Activated CD8-positive, alpha-beta memory T cell treated with anti-CD3 and anti-CD28 coated beads, Interleukin-2, amount 10 ng/mL, durations not matched to agents 7 days and 5 days (primary cell): ENCODE data around the gene AASDH. TPM values are rescaled to one million over a fixed set of nuclear protein-coding genes. Genes with fewer than 3 reads are reported as not detected.
A peak's percentile ranks its signal among the peaks of the same experiment; 100 is the strongest.

Experiments
- ATAC-seq: fragments of 150-1000 bp; cut with Tn5 transposase; one replicate; pipeline ENCODE4 v1.10.0; 2021; ENCODE audit warnings: moderate library complexity
- CTCF ChIA-PET: fragments of 350-600 bp; sonication (Branson Sonifier 250); formaldehyde crosslinking; loops from one replicate; lab custom pipeline; 2021; ENCODE audit warnings: antibody characterized with exemption; lab: Charles Lee
- DNase-seq: peaks from one replicate; pipeline ENCODE4 v3.0.0-alpha.2; 2020
- H3K27ac Mint-ChIP-seq: one replicate; pipeline ENCODE4 v1.8.0; 2021; ENCODE audit warnings: mild to moderate bottlenecking, mixed read lengths
- H3K27me3 Mint-ChIP-seq: one replicate; pipeline ENCODE4 v1.8.0; 2021; ENCODE audit warnings: mixed read lengths
- H3K36me3 Mint-ChIP-seq: one replicate; pipeline ENCODE4 v1.8.0; 2021; ENCODE audit warnings: mild to moderate bottlenecking, mixed read lengths
- H3K4me1 Mint-ChIP-seq: one replicate; pipeline ENCODE4 v1.8.0; 2021; ENCODE audit warnings: mixed read lengths
- H3K4me3 Mint-ChIP-seq: one replicate; pipeline ENCODE4 v1.8.0; 2021; ENCODE audit warnings: mild to moderate bottlenecking, moderate library complexity, mixed read lengths
- H3K9me3 Mint-ChIP-seq: one replicate; pipeline ENCODE4 v1.8.0; 2022; ENCODE audit warnings: low read depth, mixed read lengths
- total RNA-seq, 2 experiments: library from RNA; stranded (reverse); gene quantifications; one replicate each; pipeline ENCODE4 v1.2.3, GENCODE V29; 2021

AASDH gene
- total RNA-seq, 2 experiments from 2014 or later: 9.4 to 11.8 TPM

DNA sequence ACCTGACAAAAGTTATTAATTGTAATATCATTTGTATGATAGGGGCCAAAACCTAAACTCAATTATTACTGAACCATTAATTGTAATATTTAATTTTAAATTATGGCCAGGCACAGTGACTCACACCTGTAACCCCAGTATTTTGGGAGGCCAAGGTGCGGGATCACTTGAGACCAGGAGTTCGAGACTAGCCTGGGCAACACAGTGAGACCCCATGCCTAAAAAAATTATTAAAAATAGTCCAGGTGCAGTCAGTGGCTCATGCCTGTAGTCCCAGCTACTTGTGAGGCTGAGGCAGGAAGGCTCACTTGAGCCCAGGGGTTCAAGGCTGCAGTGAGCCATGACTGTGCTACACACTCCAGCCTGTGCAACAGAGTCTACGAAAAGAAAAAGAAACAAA, 30.1 kb upstream of the AASDH start:
- Mint-ChIP-seq H3K27me3 (no peaks in the 10 kb centered on the region), H3K27ac (no peak overlapping the region), H3K4me3 (no peak overlapping the region), H3K4me1 (peaks cover 8% of the 10 kb centered on the region), H3K36me3 (no peaks in the 10 kb centered on the region), H3K9me3 (no peaks in the 10 kb centered on the region)
- CTCF ChIA-PET: interaction anchor here (0.7 kb wide), 1 partner anchor 1049 kb away, joined by 3 read pairs; no protein-coding TSS in a partner anchor
- DNase-seq (no peak), ATAC-seq (no peak)

- CTCF ChIA-PET: no interaction called here
Observed at GRCh38 chr4:56416349-56416748, 29.1 kb upstream of the AASDH start.

DNA sequence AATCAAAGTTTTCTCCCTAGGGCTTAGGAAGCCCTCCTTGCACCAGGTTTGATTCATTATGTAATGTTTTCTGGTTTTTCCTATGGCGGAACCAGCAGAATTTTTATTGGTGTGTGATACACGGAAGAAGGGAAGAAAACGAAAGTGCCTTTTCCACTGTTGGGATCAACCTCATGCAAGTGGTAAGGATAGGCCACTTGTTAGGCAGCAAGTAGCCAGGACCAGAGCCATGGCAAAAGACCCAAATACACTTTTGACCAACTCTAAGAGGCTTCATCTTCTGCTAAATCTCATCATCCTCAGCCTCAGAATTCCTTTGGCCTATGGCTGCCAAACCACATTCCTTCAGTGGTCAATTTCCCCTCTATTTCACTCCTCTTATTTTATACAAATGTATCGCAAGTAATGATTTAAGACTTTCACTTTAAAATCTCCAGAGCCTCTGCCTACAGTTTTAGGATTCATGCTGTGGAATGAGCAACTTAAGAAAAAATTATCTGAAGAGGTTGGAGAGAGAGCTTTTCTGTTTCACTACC, 26.9 kb upstream of the AASDH start:
- ATAC-seq (no peak), DNase-seq (no peak)
- H3K27ac Mint-ChIP-seq: no peak overlapping the region
- peaks cover 21% of the 10 kb centered on the region for H3K4me1 Mint-ChIP-seq
- CTCF ChIA-PET: no interaction called here
- no peaks in the 10 kb centered on the region for H3K36me3 Mint-ChIP-seq
- H3K4me3 Mint-ChIP-seq: no peak overlapping the region
- no peaks in the 10 kb centered on the region for H3K27me3 Mint-ChIP-seq
- no peaks in the 10 kb centered on the region for H3K9me3 Mint-ChIP-seq

More at GRCh38 chr4:56416349-56416748, 29.1 kb upstream of the AASDH start:
- DNase-seq (no peak), ATAC-seq (no peak)
- Mint-ChIP-seq H3K27me3 (no peaks in the 10 kb centered on the region), H3K27ac (no peak overlapping the region), H3K4me3 (no peak overlapping the region), H3K4me1 (peaks cover 12% of the 10 kb centered on the region), H3K36me3 (no peaks in the 10 kb centered on the region), H3K9me3 (no peaks in the 10 kb centered on the region)

- CTCF ChIA-PET: interaction anchor here (0.9 to 1.4 kb wide), 2 partner anchors 13 to 27 kb away, joined by 3 read pairs; no protein-coding TSS in a partner anchor
- no peak overlapping the region for H3K4me3 Mint-ChIP-seq
- H3K27me3 Mint-ChIP-seq: no peaks in the 10 kb centered on the region
Observed at GRCh38 chr4:56410247-56411062, 23.2 kb upstream of the AASDH start.

DNA sequence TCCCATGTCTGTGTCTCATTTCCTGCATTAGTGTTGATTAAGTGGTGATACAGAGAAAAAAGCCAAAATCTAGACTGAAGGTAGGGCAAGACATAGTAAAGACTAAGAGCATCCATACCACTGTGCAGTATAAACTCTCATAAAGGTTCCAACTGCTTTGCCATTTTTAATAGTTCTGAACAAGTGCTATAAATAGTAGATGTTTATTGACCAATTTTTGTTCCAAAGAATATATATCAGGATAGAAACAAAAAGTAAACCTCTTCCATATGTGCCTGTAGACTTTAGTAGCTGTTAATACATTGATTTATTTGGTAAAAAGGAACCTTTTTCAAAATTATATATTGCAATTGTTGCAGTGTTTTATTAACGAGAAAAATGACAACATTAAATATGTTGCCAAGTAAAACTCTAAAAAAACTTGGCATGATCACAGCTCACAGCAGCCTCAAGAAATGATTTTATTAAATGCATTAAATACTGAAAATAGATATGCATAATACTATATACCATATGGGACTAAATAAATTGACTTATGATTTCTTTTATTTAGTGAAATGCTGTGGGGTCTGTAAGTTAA, 22.3 kb upstream of the AASDH start:
- peaks cover 15% of the 10 kb centered on the region for H3K4me1 Mint-ChIP-seq
- no peaks in the 10 kb centered on the region for H3K27me3 Mint-ChIP-seq
- no peak for ATAC-seq
- H3K27ac Mint-ChIP-seq: no peak overlapping the region
- DNase-seq: no peak
- H3K4me3 Mint-ChIP-seq: no peak overlapping the region
- H3K9me3 Mint-ChIP-seq: no peaks in the 10 kb centered on the region
- H3K36me3 Mint-ChIP-seq: peaks cover 17% of the 10 kb centered on the region
- CTCF ChIA-PET: no interaction called here

More at GRCh38 chr4:56410247-56411062, 23.2 kb upstream of the AASDH start:
- Mint-ChIP-seq H3K36me3 (peaks cover 15% of the 10 kb centered on the region), H3K27ac (peak overlapping the region; percentile 43), H3K4me1 (peaks cover 15% of the 10 kb centered on the region), H3K9me3 (no peaks in the 10 kb centered on the region)
- DNase-seq (no peak), ATAC-seq (peak; percentile 42)

DNA sequence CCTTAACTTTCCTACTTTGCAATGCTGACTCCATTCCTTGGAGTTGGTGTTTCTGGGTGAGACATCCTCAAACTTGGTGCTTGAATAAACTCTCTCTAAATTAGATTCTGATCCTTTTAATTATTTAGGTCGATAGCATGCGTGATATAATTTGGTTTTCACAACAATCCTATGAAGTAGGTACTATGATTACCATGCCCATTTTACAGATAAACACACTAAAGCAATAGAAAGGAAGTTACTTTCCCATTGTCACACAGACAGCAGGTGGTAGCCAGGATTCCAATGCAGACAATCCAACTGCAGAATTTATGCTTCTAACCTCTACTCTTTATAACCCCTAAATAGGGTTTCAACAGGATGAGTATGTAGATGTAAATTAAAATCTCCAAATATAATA, 21.7 kb upstream of the AASDH start:
- no peak for ATAC-seq
- Mint-ChIP-seq H3K9me3 (no peaks in the 10 kb centered on the region), H3K36me3 (peaks cover 17% of the 10 kb centered on the region), H3K4me3 (no peak overlapping the region), H3K27ac (no peak overlapping the region), H3K27me3 (no peaks in the 10 kb centered on the region), H3K4me1 (peaks cover 15% of the 10 kb centered on the region)
- no peak for DNase-seq
- CTCF ChIA-PET: no interaction called here

GRCh38 chr4:56406151-56406550, 18.9 kb upstream of the AASDH start:
- H3K27me3 Mint-ChIP-seq: no peaks in the 10 kb centered on the region
- no peak for ATAC-seq
- H3K27ac Mint-ChIP-seq: no peak overlapping the region
- H3K9me3 Mint-ChIP-seq: no peaks in the 10 kb centered on the region
- H3K36me3 Mint-ChIP-seq: peaks cover 23% of the 10 kb centered on the region
- no peak overlapping the region for H3K4me3 Mint-ChIP-seq
- CTCF ChIA-PET: no interaction called here
- DNase-seq: no peak
- peaks cover 8% of the 10 kb centered on the region for H3K4me1 Mint-ChIP-seq

DNA sequence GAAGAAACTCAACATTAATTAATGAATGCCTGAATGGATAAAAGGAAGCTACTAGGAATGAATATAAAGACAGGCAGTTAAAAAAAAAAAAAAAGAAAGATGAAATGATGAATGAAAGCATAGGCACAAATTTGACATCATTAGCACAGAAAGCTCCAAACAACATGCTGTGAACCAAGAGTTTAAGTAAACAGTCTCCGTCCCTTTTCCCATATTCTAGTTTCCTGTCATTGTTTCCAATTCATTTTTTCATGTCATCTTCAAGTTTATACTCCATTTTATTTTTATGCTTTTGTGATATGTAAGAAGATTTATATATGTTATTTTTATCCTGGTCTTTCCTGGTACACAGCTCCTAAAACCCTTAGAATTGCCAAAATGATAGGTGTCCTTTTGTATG, 17.7 kb upstream of the AASDH start:
- no peak for ATAC-seq
- H3K9me3 Mint-ChIP-seq: no peaks in the 10 kb centered on the region
- H3K27ac Mint-ChIP-seq: no peak overlapping the region
- no peaks in the 10 kb centered on the region for H3K27me3 Mint-ChIP-seq
- no peak overlapping the region for H3K4me3 Mint-ChIP-seq
- peaks cover 3% of the 10 kb centered on the region for H3K4me1 Mint-ChIP-seq
- CTCF ChIA-PET: interaction anchor here (1.7 kb wide), 1 partner anchor 18 kb away, joined by 6 read pairs; the partner anchor contains the start of gene AASDH
- no peak for DNase-seq
- H3K36me3 Mint-ChIP-seq: peaks cover 30% of the 10 kb centered on the region

DNA sequence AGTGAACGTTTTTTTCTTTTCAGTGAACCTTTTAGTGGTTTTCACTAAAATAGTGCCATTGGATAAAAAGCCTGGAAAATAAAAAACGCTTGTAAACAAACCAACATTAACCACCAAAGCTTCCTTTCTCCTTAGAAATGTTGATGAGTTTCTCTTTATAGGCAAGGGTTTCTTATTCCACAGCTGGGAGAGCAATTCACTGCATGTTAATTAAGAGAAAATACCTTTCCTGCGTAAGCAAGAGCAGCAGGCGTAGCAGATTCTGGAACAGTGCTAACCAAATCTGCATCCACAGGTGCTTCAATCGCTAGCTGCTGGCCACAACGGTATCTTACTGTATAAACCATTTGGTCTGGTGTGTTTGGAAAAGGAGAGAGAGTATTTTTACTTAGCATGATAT, 13.3 kb upstream of the AASDH start:
- Mint-ChIP-seq H3K4me3 (no peak overlapping the region), H3K9me3 (no peaks in the 10 kb centered on the region), H3K4me1 (no peaks in the 10 kb centered on the region), H3K36me3 (peaks cover 27% of the 10 kb centered on the region), H3K27ac (no peak overlapping the region), H3K27me3 (no peaks in the 10 kb centered on the region)
- ATAC-seq (no peak), DNase-seq (no peak)
- CTCF ChIA-PET: no interaction called here

GRCh38 chr4:56391270-56391669, 4.0 kb upstream of the AASDH start:
- CTCF ChIA-PET: no interaction called here
- Mint-ChIP-seq H3K27ac (no peak overlapping the region), H3K9me3 (no peaks in the 10 kb centered on the region), H3K4me3 (no peak overlapping the region), H3K27me3 (no peaks in the 10 kb centered on the region), H3K4me1 (peaks cover 29% of the 10 kb centered on the region), H3K36me3 (peaks cover 16% of the 10 kb centered on the region)
- ATAC-seq (no peak), DNase-seq (no peak)

GRCh38 chr4:56389558-56389957, 2.3 kb upstream of the AASDH start:
- peak overlapping the region; percentile 63 for H3K27ac Mint-ChIP-seq
- H3K9me3 Mint-ChIP-seq: no peaks in the 10 kb centered on the region
- ATAC-seq (no peak), DNase-seq (no peak)
- no peaks in the 10 kb centered on the region for H3K27me3 Mint-ChIP-seq
- CTCF ChIA-PET: interaction anchor here (1.2 kb wide), 1 partner anchor 35 kb away, joined by 5 read pairs; no protein-coding TSS in a partner anchor
- H3K4me1 Mint-ChIP-seq: peaks cover 37% of the 10 kb centered on the region
- H3K36me3 Mint-ChIP-seq: peaks cover 8% of the 10 kb centered on the region
- peak overlapping the region; percentile 1 for H3K4me3 Mint-ChIP-seq

DNA sequence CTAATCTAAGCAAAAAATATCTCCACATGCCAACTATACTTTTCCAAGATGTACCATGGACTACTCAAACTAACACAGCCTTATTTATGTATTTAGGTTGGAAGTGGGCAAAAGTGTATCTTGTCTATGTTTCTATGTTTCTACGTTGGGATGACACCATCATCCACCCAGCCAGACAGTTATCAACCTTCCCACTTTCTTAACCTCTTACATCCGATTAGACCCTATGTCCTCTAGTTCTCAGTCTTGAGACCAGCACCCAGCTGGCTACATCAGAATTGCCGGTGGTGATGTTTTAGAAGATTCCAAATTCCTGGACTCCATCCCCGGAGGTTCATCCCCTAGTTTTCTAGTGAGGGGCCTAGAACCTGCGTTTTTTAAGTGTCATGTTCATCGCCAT, 1.0 kb upstream of the AASDH start:
- Mint-ChIP-seq H3K27ac (peak overlapping the region; percentile 100), H3K4me1 (peaks cover 42% of the 10 kb centered on the region), H3K36me3 (peaks cover 9% of the 10 kb centered on the region), H3K4me3 (peak overlapping the region; percentile 99), H3K27me3 (no peaks in the 10 kb centered on the region), H3K9me3 (no peaks in the 10 kb centered on the region)
- DNase-seq: no peak
- ATAC-seq: no peak
- CTCF ChIA-PET: interaction anchor here (0.8 to 3.2 kb wide), 4 partner anchors 9 to 440 kb away, joined by 3 to 13 read pairs (median 10); partner anchors contain the start of genes CEP135, PAICS and PPAT

DNA sequence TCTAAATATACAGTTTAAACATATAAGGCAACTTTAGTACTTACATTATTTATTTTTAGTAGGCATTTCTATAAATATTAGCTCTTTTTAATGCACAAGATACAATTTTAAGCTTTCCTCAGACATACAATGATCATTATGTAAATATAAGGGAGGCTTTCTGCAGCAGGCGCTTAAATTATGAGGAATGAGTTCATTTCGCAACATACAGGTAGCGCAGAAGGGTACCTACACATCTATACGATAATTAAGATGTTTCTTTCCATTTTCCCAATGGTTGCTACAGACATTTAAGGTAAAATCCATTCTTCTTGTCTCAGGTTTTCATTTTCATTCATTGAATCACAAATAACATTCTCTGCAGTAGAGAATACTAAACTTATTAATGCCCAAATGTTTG, 1.2 kb downstream of the AASDH start:
- CTCF ChIA-PET: interaction anchor here (1.5 to 3.2 kb wide), 2 partner anchors 50 to 450 kb away, joined by 3 to 13 read pairs; partner anchors contain the start of genes PAICS and PPAT
- H3K4me3 Mint-ChIP-seq: peak overlapping the region; percentile 58
- no peak for ATAC-seq
- no peak for DNase-seq
- H3K9me3 Mint-ChIP-seq: no peaks in the 10 kb centered on the region
- peaks cover 38% of the 10 kb centered on the region for H3K4me1 Mint-ChIP-seq
- peaks cover 5% of the 10 kb centered on the region for H3K36me3 Mint-ChIP-seq
- no peaks in the 10 kb centered on the region for H3K27me3 Mint-ChIP-seq
- H3K27ac Mint-ChIP-seq: peak overlapping the region; percentile 100
